Measurements from ENCODE around the gene GRIN2A.

Gene GRIN2A

GRCh38 chr16:9966569-9967157, 215.6 kb downstream of the GRIN2A start:
- peak; percentile 82 for ATAC-seq
- no peak for DNase-seq

- DNase-seq, result no peak
Measured at GRCh38 chr16:9965079-9965478, 217.1 kb downstream of the GRIN2A start.

GRCh38 chr16:9964426-9964825, 217.8 kb downstream of the GRIN2A start:
- DNase-seq, result no peak
- ATAC-seq, result no peak

More at GRCh38 chr16:9965079-9965478, 217.1 kb downstream of the GRIN2A start:
- ATAC-seq, result no peak

GRCh38 chr16:9957433-9957832, 224.8 kb downstream of the GRIN2A start:
- DNase-seq, result no peak
- no peak for ATAC-seq

- no peak for ATAC-seq
- no peak for DNase-seq
Measured at GRCh38 chr16:9957002-9957401, 225.2 kb downstream of the GRIN2A start.

GRCh38 chr16:9955677-9956076, 226.6 kb downstream of the GRIN2A start:
- DNase-seq, result no peak
- no peak for ATAC-seq

GRCh38 chr16:9953908-9954570, 228.2 kb downstream of the GRIN2A start:
- DNase-seq, result no peak
- no peak for ATAC-seq

GRCh38 chr16:9950658-9951057, 231.6 kb downstream of the GRIN2A start:
- DNase-seq (no peak), ATAC-seq (no peak)

GRCh38 chr16:9949396-9949795, 232.8 kb downstream of the GRIN2A start:
- DNase-seq (no peak), ATAC-seq (no peak)

- ATAC-seq (no peak), DNase-seq (no peak)
Measured at GRCh38 chr16:9948933-9949332, 233.3 kb downstream of the GRIN2A start.

- DNase-seq, result no peak
Measured at GRCh38 chr16:9946022-9946720, 236.1 kb downstream of the GRIN2A start.

GRCh38 chr16:9943121-9943520, 239.1 kb downstream of the GRIN2A start:
- no peak for DNase-seq
- no peak for ATAC-seq

More at GRCh38 chr16:9946022-9946720, 236.1 kb downstream of the GRIN2A start:
- ATAC-seq, result no peak

GRCh38 chr16:9941245-9941644, 241.0 kb downstream of the GRIN2A start:
- ATAC-seq (no peak), DNase-seq (no peak)

GRCh38 chr16:9934723-9935508, 247.3 kb downstream of the GRIN2A start:
- ATAC-seq (no peak), DNase-seq (no peak)

GRCh38 chr16:9932919-9933653, 249.1 kb downstream of the GRIN2A start:
- ATAC-seq, result no peak

GRCh38 chr16:9932000-9932399, 250.2 kb downstream of the GRIN2A start:
- no peak for DNase-seq
- no peak for ATAC-seq

More at GRCh38 chr16:9932919-9933653, 249.1 kb downstream of the GRIN2A start:
- no peak for DNase-seq

GRCh38 chr16:9929836-9930235, 252.4 kb downstream of the GRIN2A start:
- no peak for ATAC-seq
- no peak for DNase-seq

- ATAC-seq (no peak), DNase-seq (no peak)
Measured at GRCh38 chr16:9929313-9929712, 252.9 kb downstream of the GRIN2A start.

- no peak for ATAC-seq
Measured at GRCh38 chr16:9922441-9922840, 259.8 kb downstream of the GRIN2A start.

GRCh38 chr16:9921997-9922396, 260.2 kb downstream of the GRIN2A start:
- ATAC-seq (no peak), DNase-seq (no peak)

More at GRCh38 chr16:9922441-9922840, 259.8 kb downstream of the GRIN2A start:
- no peak for DNase-seq

GRCh38 chr16:9919460-9919859, 262.8 kb downstream of the GRIN2A start:
- ATAC-seq (no peak), DNase-seq (no peak)

- DNase-seq (no peak), ATAC-seq (no peak)
Measured at GRCh38 chr16:9917691-9918090, 264.5 kb downstream of the GRIN2A start.
